ENCODE results near the gene HLA-C. TPM values are rescaled to one million over a fixed set of nuclear protein-coding genes. Genes with fewer than 3 reads are reported as not detected.

HLA-C gene
- total RNA-seq, 1 donor from 2014 or later, result 587 TPM

DNA sequence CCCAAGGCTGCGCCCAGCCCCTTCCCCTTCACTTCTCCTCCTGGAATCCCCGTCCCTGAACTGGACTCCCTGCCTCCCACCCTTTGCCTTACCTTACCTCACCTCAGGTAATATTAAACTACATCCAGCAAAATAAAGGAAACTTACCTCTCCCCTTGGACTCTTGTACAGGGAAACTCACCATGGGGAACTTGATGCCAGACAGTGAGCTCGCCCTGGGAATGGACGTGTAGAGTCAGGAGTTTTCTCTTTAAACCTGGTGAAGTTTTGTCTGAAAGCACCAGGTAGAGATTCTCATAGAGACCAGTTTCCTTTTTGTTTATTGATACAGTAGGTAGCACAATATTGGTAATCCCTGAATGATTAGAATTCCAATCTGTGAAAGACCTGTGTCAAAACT is 544 bp upstream of the HLA-C start:
- Mint-ChIP-seq H3K27me3 (ENCODE audit: low read depth, unreplicated experiment) (peaks cover 16% of the 10 kb centered on the region), H3K36me3 (ENCODE audit: low read depth, unreplicated experiment) (peaks cover 22% of the 10 kb centered on the region), H3K27ac (ENCODE audit: unreplicated experiment) (peak overlapping the region; percentile 92), H3K9me3 (ENCODE audit: unreplicated experiment) (no peaks in the 10 kb centered on the region), H3K4me1 (ENCODE audit: low read depth, unreplicated experiment) (peaks cover 11% of the 10 kb centered on the region), H3K4me3 (ENCODE audit: unreplicated experiment) (peak overlapping the region; percentile 83)
- FAIRE-seq (no peak), DNase-seq (ENCODE audit: low read depth) (no peak)
- Histone ChIP-seq H3K4me2 (ENCODE audit: low read length) (peak overlapping the region; percentile 93), H3K4me3 (ENCODE audit: insufficient read depth, low read depth, low read length) (peak overlapping the region; percentile 64), H4K20me1 (ENCODE audit: insufficient read depth, low read length) (no peaks in the 10 kb centered on the region), H3K9me3 (ENCODE audit: insufficient read depth, low read depth, low read length) (no peaks in the 10 kb centered on the region), H3K4me1 (ENCODE audit: insufficient read depth, low read length) (no peaks in the 10 kb centered on the region), H3K27me3 (ENCODE audit: insufficient read depth, low read length) (peaks cover 26% of the 10 kb centered on the region), H2AFZ (ENCODE audit: low read depth, low read length) (peak overlapping the region; percentile 50), H3K27ac (ENCODE audit: low read depth, low read length) (peak overlapping the region; percentile 26), H3K36me3 (ENCODE audit: insufficient read depth, low read length) (no peaks in the 10 kb centered on the region), H3K79me2 (ENCODE audit: insufficient read depth, low read length) (no peaks in the 10 kb centered on the region), H3K9ac (ENCODE audit: low read length) (peak overlapping the region; percentile 81)
- no peak for TF ChIP-seq EZH2 (IDR thresholded peaks at IDR 0.05; ENCODE audit: insufficient read depth, low read length)
- TF ChIP-seq, protein P1, sequence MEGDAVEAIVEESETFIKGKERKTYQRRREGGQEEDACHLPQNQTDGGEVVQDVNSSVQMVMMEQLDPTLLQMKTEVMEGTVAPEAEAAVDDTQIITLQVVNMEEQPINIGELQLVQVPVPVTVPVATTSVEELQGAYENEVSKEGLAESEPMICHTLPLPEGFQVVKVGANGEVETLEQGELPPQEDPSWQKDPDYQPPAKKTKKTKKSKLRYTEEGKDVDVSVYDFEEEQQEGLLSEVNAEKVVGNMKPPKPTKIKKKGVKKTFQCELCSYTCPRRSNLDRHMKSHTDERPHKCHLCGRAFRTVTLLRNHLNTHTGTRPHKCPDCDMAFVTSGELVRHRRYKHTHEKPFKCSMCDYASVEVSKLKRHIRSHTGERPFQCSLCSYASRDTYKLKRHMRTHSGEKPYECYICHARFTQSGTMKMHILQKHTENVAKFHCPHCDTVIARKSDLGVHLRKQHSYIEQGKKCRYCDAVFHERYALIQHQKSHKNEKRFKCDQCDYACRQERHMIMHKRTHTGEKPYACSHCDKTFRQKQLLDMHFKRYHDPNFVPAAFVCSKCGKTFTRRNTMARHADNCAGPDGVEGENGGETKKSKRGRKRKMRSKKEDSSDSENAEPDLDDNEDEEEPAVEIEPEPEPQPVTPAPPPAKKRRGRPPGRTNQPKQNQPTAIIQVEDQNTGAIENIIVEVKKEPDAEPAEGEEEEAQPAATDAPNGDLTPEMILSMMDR (IDR thresholded peaks at IDR 0.05; ENCODE audit: insufficient read depth, low read depth, low read length), result no peak

- no peak for FAIRE-seq
- H3K4me3 Mint-ChIP-seq (ENCODE audit: unreplicated experiment), result peak overlapping the region; percentile 83
- no peaks in the 10 kb centered on the region for H3K9me3 Mint-ChIP-seq (ENCODE audit: unreplicated experiment)
- Histone ChIP-seq H3K4me1 (ENCODE audit: insufficient read depth, low read length) (no peaks in the 10 kb centered on the region), H3K4me3 (ENCODE audit: insufficient read depth, low read depth, low read length) (peak overlapping the region; percentile 64), H3K36me3 (ENCODE audit: insufficient read depth, low read length) (no peaks in the 10 kb centered on the region), H3K27me3 (ENCODE audit: insufficient read depth, low read length) (peaks cover 16% of the 10 kb centered on the region), H3K27ac (ENCODE audit: low read depth, low read length) (peak overlapping the region; percentile 53), H4K20me1 (ENCODE audit: insufficient read depth, low read length) (no peaks in the 10 kb centered on the region), H3K79me2 (ENCODE audit: insufficient read depth, low read length) (no peaks in the 10 kb centered on the region), H3K9ac (ENCODE audit: low read length) (peak overlapping the region; percentile 81), H2AFZ (ENCODE audit: low read depth, low read length) (peak overlapping the region; percentile 50), H3K9me3 (ENCODE audit: insufficient read depth, low read depth, low read length) (no peaks in the 10 kb centered on the region), H3K4me2 (ENCODE audit: low read length) (peak overlapping the region; percentile 93)
- peak; percentile 38 for DNase-seq (ENCODE audit: low read depth)
- TF ChIP-seq EZH2 (IDR thresholded peaks at IDR 0.05; ENCODE audit: insufficient read depth, low read length), result no peak
- TF ChIP-seq, protein P1 (IDR thresholded peaks at IDR 0.05; ENCODE audit: insufficient read depth, low read depth, low read length), result no peak
- H3K4me1 Mint-ChIP-seq (ENCODE audit: low read depth, unreplicated experiment), result peaks cover 11% of the 10 kb centered on the region
- H3K36me3 Mint-ChIP-seq (ENCODE audit: low read depth, unreplicated experiment), result peaks cover 28% of the 10 kb centered on the region
- H3K27me3 Mint-ChIP-seq (ENCODE audit: low read depth, unreplicated experiment), result peaks cover 2% of the 10 kb centered on the region
- H3K27ac Mint-ChIP-seq (ENCODE audit: unreplicated experiment), result peak overlapping the region; percentile 83
Measured at GRCh38 chr6:31270788-31271640, 878 bp downstream of the HLA-C start.

GRCh38 chr6:31268836-31269235 is 3.1 kb downstream of the HLA-C start:
- Histone ChIP-seq H3K36me3 (ENCODE audit: insufficient read depth, low read length) (no peaks in the 10 kb centered on the region), H3K4me1 (ENCODE audit: insufficient read depth, low read length) (no peaks in the 10 kb centered on the region), H3K4me2 (ENCODE audit: low read length) (no peak overlapping the region), H3K9me3 (ENCODE audit: insufficient read depth, low read depth, low read length) (no peaks in the 10 kb centered on the region), H3K27me3 (ENCODE audit: insufficient read depth, low read length) (peaks cover 3% of the 10 kb centered on the region), H3K4me3 (ENCODE audit: insufficient read depth, low read depth, low read length) (no peak overlapping the region), H3K9ac (ENCODE audit: low read length) (no peak overlapping the region), H4K20me1 (ENCODE audit: insufficient read depth, low read length) (no peaks in the 10 kb centered on the region), H2AFZ (ENCODE audit: low read depth, low read length) (no peak overlapping the region), H3K79me2 (ENCODE audit: insufficient read depth, low read length) (no peaks in the 10 kb centered on the region), H3K27ac (ENCODE audit: low read depth, low read length) (no peak overlapping the region)
- H3K4me1 Mint-ChIP-seq (ENCODE audit: low read depth, unreplicated experiment), result peaks cover 11% of the 10 kb centered on the region
- no peak overlapping the region for H3K27ac Mint-ChIP-seq (ENCODE audit: unreplicated experiment)
- H3K36me3 Mint-ChIP-seq (ENCODE audit: low read depth, unreplicated experiment), result peaks cover 28% of the 10 kb centered on the region
- TF ChIP-seq, protein P1 (IDR thresholded peaks at IDR 0.05; ENCODE audit: insufficient read depth, low read depth, low read length), result no peak
- no peak for TF ChIP-seq EZH2 (IDR thresholded peaks at IDR 0.05; ENCODE audit: insufficient read depth, low read length)
- H3K27me3 Mint-ChIP-seq (ENCODE audit: low read depth, unreplicated experiment), result no peaks in the 10 kb centered on the region
- DNase-seq (ENCODE audit: low read depth) (no peak), FAIRE-seq (no peak)
- peaks cover 2% of the 10 kb centered on the region for H3K9me3 Mint-ChIP-seq (ENCODE audit: unreplicated experiment)
- H3K4me3 Mint-ChIP-seq (ENCODE audit: unreplicated experiment), result peak overlapping the region; percentile 83
